DMS53 treated with DMSO at 0.1 percent for 48 hours (cell line): ENCODE data around the gene PSRC1.
A peak's percentile ranks its signal among the peaks of the same experiment; 100 is the strongest.
"Not testable (repeated sequence)": the region's sequence is repeated elsewhere in the genome, so short reads cannot be mapped to it uniquely, and the experiment has no call there.

Experiments
- DNase-seq: peaks from one replicate; lab custom pipeline; 2025; ENCODE audit not compliant: unreplicated experiment; lab: John Stamatoyannopoulos, UW

Gene PSRC1

GRCh38 chr1:109282952-109283747 is at the start of gene PSRC1:
Gene PSRC1 (minus strand): TSS chr1:109283145.
- DNase-seq, result peak; percentile 95

GRCh38 chr1:109331113-109331512 is 48.2 kb upstream of the PSRC1 start:
- no peak for DNase-seq

GRCh38 chr1:109327285-109327684 is 44.3 kb upstream of the PSRC1 start:
- no peak for DNase-seq

GRCh38 chr1:109322974-109323373 is 40.0 kb upstream of the PSRC1 start:
- no peak for DNase-seq

DNA sequence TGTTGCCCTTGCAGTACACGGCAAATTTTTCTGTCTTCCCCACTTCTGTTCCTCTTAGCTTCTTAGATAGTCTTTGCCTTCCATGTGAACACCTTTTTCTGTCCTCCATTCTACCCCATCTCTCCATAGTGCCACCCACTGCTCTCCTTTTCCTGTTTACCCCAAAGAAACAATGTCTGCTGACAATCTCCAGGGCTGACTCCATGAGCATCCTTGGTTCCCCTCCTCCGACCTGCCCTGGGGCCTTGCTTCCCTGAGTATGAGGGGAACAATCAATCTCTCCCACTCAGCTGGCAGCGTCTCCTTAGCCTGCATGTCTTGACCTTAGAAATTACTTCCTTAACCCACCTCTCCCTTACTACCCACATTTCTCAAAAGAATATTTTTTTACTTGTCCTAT is 36.2 kb upstream of the PSRC1 start:
- DNase-seq, result no peak

DNA sequence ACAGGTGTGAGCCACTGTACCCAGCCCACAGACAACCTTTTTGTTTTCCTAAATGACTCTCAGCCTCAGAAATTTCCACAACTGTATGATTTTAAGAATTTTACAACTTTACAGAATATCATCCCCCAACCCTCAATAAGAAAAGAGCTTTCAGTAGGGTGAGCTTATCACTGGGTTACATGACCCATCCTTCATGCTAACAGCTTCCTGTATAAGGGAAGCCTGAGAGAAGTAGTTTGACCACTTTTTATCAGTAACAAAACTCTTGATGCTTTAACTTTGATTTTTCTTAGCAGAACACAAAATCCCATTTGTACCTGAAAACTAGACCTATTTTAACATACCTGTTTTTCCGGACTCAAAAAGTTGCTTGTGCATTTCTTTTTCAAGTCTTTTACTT is 33.6 kb upstream of the PSRC1 start:
- no peak for DNase-seq

DNA sequence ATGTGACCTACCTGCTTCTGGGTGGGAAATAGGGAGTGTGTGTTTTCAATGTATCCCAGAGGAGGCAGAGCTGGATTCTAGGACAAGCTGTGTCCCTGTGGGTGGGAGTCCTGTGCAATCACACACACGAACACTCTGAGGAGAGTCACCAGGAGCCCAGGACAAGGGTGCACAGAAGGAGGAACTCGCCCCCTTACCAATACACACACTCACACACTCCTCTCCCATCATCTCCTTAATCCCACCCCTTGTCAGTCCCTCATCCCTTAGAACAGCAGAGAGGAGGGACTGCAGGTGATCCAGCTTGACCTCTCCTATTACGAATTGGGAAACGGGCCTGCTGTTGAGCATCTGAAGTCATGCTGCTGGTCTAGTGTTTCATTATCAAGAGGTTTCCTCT is 32.3 kb upstream of the PSRC1 start:
- DNase-seq, result no peak

DNA sequence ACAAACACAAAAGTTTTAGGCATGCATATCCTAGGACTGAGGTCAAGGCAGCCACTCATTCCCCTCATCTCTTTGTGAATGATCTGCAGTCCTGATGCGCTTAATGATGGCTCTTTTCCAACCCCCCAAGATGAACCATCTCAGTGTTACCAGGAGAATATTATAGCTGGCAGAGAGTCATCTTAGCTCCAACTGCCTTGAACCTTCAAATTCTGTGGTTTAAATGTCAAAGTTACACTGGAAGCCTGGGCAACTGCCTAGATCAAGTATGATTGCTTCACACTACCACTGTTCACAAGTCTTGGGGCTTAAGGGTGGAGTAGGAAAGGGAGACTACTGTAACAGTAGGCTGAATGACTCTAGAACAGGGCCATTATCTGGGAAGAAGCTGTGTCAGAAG is 31.9 kb upstream of the PSRC1 start:
- no peak for DNase-seq

DNA sequence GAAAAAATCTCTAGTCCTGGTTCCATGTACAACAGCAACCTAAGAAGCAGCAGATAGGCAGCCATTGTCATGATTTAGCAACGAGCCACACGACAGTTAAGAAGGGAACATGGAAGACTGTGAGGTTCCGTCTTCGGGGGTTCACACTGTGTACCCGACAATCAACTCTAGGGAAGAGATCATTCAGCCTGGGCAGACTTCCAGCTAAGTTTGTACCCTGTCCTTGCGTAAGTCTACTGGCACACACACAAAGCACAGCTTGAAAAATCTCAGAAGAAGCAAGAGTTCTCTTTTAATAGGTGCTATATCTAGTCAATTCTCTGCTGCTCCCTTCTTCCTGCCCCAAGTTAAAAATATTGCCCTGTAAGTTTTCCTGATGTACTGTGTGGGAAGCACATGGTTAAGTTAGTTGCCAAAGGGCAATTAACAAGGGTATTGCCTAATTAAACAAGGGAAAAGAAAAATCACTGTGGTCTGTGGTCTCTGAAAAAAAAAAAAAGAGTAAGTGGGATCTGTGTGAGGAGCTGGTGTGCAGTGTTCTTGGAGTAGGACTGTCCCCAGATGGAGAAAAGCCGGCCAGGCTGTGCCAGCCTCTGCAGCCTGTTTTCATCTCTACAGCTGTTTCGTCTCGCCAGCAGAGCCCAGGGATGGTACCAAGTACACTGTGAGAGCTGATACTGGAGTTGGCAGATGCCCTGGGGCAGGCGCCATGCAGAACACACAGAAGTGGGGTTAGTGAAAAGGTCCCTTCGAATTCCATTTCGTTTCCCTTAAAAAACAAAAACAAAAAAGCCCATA is 30.2 kb upstream of the PSRC1 start:
- DNase-seq, result no peak

- DNase-seq, result no peak
Measured at GRCh38 chr1:109312246-109312645, 29.3 kb upstream of the PSRC1 start.

GRCh38 chr1:109309347-109309746 is 26.4 kb upstream of the PSRC1 start:
- no peak for DNase-seq

- DNase-seq, result peak; percentile 27
Measured at GRCh38 chr1:109307274-109308021, 24.5 kb upstream of the PSRC1 start.

- DNase-seq, result no peak
Measured at GRCh38 chr1:109306832-109307273, 23.9 kb upstream of the PSRC1 start, which contains the start of gene MYBPHL. Gene MYBPHL (minus strand): TSS chr1:109307011. CDS start chr1:109306991, 20 bp downstream.

DNA sequence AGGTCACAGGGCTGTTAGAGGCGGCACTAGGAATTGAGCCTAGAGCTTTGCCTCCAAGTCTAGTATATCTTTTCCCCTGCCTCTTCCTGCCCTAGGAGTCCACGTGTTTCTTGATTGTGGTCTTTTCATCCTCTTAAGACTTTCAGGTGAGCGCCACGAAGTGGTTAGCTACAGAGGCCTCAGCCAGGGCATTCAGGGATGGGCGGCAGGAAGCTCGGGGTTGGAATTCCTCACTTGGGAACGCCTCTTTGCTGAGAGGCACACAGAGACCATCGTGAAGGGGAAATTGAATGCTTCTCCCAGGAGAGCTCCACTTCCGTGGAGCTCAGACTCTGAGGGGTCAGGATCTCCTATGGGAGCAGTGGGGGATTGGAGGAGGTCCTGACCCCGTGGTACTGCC is 23.0 kb upstream of the PSRC1 start:
- not testable (repeated sequence) for DNase-seq

DNA sequence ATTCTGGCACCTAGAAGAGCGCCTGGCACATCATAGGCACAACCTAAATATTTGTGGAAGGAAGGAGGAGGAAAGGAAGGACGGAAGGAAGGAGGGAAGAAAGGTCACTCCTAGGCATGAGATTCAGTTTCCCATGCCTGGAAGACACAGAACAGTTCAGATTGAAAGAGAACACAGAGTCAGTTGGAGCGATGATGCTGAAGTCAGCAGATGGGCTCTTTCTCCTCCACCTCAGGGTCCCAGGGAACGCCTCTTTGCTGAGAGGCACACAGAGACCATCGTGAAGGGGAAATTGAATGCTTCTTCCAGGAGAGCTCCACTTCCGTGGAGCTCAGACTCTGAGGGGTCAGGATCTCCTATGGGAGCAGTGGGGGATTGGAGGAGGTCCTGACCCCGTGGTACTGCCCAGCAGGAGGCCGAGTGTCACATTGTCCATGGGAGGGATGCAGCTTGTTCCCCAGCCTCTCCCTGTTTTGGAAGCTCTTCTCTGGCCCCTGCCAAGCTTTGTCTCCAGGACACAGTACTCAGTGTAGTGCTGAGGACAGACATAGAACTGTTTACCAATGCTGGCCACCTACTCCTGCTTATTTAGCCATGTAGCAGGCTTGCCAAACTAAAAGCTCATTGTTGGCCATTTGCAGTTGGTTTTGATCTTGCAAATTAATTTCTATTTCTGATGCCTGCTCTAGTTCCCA is 21.4 kb upstream of the PSRC1 start:
- no peak for DNase-seq

GRCh38 chr1:109301874-109302273 is 18.9 kb upstream of the PSRC1 start:
- DNase-seq, result no peak

DNA sequence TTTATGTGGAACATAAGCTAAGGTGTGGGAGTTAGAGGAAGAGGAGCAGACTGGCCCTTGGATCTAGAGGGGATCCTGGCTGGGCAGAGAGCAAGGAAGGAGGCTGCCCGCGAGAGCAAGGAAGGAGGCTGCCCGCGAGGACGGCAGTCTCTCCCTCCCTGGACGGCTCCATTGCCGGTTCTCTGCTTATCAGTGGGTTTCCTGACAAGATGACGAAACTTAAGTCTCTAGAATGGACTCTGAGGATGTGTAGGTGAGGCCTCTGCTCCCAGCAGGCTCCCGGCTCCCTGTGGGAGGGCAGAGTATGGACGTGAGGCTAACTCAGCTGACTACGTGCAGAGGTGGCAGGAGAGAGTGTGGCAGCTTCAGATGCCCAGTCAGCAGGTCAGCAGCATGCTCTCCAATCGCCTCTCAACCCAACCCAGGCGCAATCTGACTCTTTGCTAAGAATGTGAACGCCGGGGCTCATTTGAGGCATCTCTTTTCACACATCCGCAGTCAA is 17.8 kb upstream of the PSRC1 start:
- no peak for DNase-seq

DNA sequence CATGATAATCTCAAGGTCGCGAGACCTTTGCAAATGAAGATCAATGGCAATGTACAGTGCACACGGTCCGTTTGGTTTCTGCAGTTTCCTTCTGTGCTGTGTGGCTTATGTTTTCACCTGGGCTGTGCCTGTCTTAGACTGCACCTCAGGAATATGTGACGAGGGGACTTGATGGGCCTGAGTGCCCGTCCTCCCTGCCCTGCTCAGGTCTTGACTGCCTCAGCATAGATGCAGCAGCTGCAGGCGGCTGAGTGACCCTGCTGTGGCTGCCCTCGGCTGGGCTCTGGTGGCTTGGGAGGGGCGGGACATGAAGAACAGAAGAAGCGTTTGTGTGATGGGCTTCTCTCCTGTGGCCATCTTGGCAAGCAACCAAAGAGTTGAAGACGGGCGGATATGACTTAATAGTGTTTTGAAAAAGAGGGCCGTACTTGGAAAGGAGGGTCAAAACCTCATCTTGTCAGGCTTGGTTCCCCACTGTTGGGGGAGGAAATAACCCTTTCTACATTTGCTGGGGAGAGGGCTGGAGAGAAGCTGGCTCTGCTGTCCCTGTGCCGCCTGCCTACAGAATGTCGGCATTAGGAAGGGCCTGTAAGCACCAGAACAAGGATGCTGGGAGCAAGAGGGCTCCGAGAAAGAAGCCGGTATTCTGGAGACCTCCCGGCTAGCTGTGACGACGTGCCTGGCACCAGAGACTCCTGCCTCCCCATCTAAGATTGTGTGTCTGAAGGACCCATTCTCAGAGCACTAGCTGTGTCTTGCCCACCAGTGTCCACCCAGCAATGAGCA is 16.8 kb upstream of the PSRC1 start:
- no peak for DNase-seq

GRCh38 chr1:109298666-109299557 is 16.0 kb upstream of the PSRC1 start:
- DNase-seq, result peak; percentile 18
